GM18519 (cell line): ENCODE data around the gene SDK2.

Experiments
- ATAC-seq: cut with Tn5 transposase; IDR thresholded peaks from one replicate; pipeline ENCODE4 v1.9.1; 2021; ENCODE audit warnings: mild to moderate bottlenecking, moderate library complexity; ENCODE audit not compliant: unreplicated experiment, low FRiP score

The SDK2 gene

GRCh38 chr17:73613271-73614233 is 30.7 kb downstream of the SDK2 start:
- ATAC-seq = no peak

DNA sequence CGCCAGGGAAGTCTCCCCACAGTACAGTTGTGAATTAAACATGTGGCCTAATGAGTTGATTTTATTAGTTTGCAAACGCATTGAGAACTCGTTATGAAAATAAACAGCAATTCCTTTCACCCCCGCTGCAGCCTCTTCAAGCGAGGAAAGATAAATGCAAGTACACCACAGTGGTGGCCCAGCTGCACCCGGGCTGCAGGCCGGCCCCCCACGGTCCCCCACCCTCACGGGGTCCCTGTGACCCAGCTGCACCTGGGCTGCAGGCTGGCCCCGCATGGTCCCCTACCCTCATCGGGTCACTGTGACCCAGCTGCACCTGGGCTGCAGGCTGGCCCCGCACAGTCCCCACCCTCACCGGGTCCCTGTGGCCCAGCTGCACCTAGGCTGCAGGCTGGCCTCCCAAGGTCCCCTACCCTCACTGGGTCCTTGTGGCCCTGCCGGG is 32.2 kb downstream of the SDK2 start:
- ATAC-seq = no peak

DNA sequence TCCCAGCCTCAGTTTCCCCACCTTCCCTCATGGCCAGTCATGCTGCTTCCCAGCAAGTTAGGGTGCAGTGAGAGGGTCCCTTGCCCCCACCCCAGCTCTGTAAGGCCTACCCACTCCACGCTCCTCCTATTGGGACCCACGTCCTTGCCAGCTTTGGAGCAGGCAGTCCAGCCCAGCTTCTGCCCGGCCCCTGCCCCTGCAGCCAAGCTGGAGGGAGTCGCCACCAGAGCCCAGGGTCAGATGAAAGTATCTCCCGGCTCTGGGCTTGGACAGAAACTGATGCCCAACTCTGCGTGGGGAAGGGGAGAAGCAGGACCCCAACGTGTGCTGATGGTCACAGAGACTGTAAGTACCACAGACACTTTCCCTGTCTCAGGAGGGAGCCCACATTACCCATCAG is 32.6 kb downstream of the SDK2 start:
- no peak for ATAC-seq

DNA sequence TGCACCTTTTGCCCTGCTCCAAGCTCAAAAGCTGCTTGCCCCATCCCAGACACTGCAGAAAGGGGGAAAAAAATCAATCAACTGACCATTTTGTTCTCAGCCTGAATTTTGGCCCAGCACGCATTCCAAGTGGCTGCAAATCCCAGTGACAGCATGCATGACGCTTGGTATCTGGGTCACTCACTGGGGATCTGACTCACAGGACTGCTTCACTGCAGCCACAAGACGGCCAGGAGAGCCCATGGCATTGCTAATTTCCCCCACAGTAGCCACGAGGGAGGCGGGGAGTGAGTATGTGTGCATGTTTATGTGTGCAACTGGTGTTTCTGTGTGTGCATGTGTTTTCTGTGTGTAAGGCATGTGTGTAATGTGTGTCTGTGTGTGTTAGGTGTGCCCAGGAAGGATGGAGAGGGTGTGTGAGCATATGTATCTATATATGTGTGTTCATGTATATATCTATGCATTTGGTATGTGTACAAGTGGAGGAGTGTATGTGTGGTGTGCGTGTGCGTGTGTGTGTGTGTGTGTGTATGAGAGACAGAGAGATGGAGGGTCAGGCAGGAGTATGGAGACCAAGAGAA is 33.8 kb downstream of the SDK2 start:
- ATAC-seq = no peak

DNA sequence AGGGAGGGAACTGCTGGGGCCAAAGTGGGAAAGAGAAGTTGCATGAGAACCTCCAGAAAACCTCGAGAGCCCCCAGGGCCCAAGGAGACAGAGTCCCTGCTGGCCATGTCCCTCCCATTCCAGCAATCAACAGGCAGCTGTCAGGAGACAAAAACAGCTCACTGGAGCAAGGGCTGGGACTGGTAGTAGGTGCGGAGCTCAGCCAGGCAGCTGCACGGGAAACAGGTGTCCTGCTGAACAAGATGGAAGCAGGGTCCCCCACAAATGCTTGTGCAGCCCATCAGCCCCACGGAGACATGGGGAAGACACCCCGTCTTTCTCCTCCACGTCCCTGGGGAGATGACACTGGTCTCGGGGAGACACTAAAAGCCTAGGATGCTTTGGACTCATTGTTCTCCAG is 34.5 kb downstream of the SDK2 start:
- no peak for ATAC-seq

DNA sequence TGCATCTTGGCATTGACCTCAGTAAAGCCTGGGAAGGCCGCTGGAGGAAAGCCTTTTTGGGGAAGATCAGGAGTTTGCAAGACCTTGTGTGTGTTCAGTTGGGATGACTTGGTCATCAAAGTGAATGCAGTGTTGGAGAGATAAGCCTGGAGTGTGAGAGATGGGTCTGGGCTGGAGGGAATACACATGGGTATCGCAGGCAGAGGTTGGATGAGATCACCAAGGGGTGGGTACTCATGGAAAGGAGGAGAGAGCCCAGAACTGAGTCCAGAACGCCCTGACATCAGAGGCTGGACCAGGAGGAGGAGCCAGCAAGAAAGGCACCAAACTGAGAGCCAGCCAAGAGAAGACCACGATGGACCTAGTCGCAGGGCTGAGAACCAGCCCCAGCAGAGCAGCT is 35.2 kb downstream of the SDK2 start:
- ATAC-seq = no peak

GRCh38 chr17:73605444-73605843 is 38.8 kb downstream of the SDK2 start:
- no peak for ATAC-seq

- ATAC-seq = no peak
Measured at GRCh38 chr17:73604476-73604875, 39.8 kb downstream of the SDK2 start.

GRCh38 chr17:73603971-73604370 is 40.3 kb downstream of the SDK2 start:
- no peak for ATAC-seq

DNA sequence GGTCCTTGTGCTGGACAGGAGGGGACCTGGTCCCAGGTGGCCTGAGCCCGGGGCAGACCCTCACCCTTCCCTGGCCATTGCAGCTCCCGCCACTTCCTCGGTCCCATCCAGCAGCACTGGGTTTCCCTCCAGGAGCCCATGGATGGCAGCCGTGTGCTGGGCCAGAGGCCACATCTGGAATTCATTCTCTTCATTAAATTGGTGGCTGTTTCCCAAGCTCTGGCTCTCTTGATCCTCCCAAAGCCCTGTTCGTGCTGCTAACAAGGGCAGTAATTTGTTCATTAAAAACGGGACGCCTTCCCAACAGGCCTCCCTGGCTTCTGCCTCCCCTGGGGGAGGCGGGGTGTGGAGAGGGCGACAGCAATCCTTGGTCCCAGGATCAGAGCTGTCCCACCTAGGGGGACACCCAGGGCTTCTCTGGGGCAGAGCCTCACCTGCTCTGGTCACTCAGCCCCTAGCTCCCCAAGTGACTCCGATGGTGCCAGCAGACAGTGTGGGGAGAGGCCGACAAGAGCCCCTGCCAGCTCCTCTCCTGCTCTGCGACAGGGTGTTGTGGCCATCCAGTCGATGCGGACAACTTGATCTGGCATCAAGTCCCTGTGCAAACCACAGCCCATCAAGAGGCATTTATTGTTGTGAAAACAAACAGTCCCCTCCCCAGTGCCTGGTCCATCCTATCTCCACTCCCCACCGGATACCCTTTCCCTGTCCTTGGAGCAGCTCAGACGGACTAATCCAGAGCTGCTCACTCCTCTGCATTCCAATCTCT is 44.0 kb downstream of the SDK2 start:
- ATAC-seq = no peak

DNA sequence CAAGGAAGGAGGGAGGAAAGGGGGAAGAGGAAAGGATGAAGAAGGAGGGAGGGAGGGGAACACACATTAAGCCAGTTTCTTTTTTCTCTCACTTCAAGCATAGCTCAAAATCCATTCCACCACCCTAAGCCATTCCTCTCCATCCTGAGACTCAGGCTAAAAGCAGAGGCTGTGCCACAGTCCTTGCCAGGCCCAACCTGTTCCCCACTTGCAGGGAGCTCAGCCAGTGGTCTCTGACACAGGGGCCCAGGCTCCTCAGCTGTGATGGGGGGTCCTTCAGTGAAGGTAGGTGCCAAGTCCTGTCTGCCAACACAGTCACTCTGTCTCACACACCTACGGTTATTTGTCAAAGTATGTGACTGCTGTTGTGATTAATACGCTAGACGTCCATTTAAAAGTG is 44.6 kb downstream of the SDK2 start:
- ATAC-seq = no peak

DNA sequence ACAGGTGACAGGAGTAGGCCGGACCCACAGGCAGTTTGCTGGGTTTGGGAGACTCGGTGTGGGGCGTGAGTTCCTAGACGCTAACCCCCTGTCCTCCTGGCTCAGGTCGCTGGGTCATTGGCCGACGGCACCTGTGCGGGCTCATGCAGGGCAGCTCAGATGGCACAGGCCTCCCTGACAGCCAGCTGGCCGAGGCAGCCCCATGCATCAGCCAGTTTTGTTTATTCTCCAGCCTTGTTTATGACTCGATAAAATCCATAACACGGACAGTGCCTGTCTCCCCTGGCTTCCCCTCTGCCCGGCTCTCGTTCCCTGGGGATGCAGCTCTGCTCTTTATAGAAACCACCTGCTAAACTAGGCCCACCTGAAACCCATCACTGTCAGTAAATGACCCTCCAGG is 46.0 kb downstream of the SDK2 start:
- ATAC-seq = no peak

- ATAC-seq = no peak
Measured at GRCh38 chr17:73595931-73596330, 48.3 kb downstream of the SDK2 start.

GRCh38 chr17:73595479-73595878 is 48.8 kb downstream of the SDK2 start:
- ATAC-seq = no peak

- no peak for ATAC-seq
Measured at GRCh38 chr17:73595068-73595467, 49.2 kb downstream of the SDK2 start.

DNA sequence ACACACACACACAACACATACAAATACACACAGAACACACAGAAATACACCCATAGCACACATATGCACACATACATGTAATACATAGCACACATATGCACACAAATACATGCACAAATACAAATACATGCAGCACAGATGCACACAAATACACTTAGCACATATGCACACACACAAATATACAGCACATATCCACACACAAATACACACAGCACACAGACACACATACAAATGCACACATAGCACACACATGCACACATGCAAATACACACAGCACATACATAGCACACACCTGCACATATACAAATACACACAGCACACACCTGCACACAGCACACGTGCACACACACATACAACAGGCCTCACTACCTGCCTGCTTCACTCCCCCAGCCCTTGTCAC is 49.6 kb downstream of the SDK2 start:
- no peak for ATAC-seq

DNA sequence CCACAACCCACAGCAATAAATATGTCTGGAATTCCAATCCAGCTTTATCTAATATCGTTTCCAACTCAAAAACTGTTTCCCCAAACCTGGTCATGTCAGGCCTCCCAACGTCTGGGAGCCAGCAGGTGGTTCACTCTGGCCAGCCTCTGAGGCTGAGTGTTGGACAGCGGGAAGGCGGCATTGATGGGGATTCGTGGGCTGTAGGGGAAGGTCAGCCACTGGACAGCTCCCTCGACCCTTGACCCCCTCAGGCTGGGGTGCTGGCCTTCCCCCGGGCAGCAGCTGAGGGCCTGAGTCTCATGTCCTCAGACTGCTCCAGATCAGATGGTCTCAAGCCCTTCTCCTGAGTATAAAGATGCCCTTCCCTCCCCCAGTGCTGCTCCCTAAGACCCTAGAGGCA is 50.2 kb downstream of the SDK2 start:
- no peak for ATAC-seq

- no peak for ATAC-seq
Measured at GRCh38 chr17:73593249-73593965, 50.8 kb downstream of the SDK2 start.

GRCh38 chr17:73592501-73592961 is 51.7 kb downstream of the SDK2 start:
- no peak for ATAC-seq

DNA sequence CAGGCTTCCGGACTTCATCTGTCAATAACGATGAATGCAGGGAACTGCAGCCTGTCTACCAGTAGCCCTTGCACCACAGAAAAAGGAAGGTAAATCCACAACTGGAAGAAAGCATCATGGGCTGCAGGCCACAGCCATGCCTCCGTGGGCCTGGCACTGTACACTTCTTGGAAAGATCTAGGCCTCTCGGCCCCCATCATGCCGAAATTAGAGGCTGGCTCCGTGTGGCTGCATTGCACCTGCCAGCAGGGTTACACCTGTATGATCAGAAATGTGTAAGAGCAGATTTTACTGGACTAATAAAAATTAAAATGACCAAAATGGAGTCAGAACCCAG is 52.2 kb downstream of the SDK2 start:
- peak; percentile 17 for ATAC-seq
